RWPE1 (cell line): ENCODE measurements around the gene AARS2.

Experiments used
- CTCF ChIA-PET: fragments of 350-600 bp; sonication (Branson Sonifier 250); formaldehyde crosslinking; extraction: SDS; loops from one replicate; lab custom pipeline; 2021; lab: Yijun Ruan, JAX
- POLR2A ChIA-PET: fragments of 400-600 bp; formaldehyde crosslinking; extraction: SDS; loops from one replicate; lab custom pipeline; 2020; ENCODE audit warnings: antibody characterized with exemption; ENCODE audit not compliant: low non-redundant PET; lab: Yijun Ruan, JAX
- DNase-seq: peaks from one replicate; pipeline ENCODE4 v3.0.0; 2012; ENCODE audit warnings: low spot score
- H3K27ac ChIP-seq: fragments of 450-650 bp; 2 replicates; pipeline ENCODE4 v1.5.1; 2017
- TF ChIP-seq, protein P1 (sequence below): fragments of 450-650 bp; conservative IDR thresholded peaks from 2 replicates; pipeline ENCODE4 v1.5.1; 2017; ENCODE audit warnings: low read depth, mild to moderate bottlenecking

The AARS2 gene

DNA sequence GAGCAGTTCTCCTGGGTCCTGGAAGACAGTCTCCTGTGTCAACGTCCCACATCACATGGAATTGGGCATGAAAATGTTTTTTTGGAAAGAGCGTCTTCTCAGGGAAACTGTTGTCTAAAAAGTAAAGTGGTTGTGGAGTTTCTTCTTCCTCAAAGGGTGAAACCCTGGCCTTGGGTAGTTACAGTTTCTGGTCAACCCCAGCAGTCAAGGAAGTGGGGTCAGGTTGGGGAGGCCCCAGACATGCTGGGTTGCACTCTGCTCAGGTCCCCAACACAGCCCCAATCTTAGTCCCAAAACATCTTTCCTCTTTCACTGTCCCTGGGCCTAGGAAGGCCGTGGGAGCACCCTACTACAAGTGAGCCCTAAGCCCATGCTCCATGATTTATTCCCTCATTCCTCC is 46.8 kb downstream of the AARS2 start:
- TF ChIP-seq, protein P1, sequence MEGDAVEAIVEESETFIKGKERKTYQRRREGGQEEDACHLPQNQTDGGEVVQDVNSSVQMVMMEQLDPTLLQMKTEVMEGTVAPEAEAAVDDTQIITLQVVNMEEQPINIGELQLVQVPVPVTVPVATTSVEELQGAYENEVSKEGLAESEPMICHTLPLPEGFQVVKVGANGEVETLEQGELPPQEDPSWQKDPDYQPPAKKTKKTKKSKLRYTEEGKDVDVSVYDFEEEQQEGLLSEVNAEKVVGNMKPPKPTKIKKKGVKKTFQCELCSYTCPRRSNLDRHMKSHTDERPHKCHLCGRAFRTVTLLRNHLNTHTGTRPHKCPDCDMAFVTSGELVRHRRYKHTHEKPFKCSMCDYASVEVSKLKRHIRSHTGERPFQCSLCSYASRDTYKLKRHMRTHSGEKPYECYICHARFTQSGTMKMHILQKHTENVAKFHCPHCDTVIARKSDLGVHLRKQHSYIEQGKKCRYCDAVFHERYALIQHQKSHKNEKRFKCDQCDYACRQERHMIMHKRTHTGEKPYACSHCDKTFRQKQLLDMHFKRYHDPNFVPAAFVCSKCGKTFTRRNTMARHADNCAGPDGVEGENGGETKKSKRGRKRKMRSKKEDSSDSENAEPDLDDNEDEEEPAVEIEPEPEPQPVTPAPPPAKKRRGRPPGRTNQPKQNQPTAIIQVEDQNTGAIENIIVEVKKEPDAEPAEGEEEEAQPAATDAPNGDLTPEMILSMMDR, result no peak
- CTCF ChIA-PET, result interaction anchor here (1.3 to 3.8 kb wide), 2 partner anchors 9 to 72 kb away, joined by 4 to 48 read pairs; partner anchors contain the start of gene SLC35B2
- DNase-seq, result no peak
- no peak overlapping the region for H3K27ac ChIP-seq
- POLR2A ChIA-PET, result interaction anchor here (0.6 kb wide), 1 partner anchor 135 kb away, joined by 3 read pairs; no protein-coding TSS in a partner anchor

DNA sequence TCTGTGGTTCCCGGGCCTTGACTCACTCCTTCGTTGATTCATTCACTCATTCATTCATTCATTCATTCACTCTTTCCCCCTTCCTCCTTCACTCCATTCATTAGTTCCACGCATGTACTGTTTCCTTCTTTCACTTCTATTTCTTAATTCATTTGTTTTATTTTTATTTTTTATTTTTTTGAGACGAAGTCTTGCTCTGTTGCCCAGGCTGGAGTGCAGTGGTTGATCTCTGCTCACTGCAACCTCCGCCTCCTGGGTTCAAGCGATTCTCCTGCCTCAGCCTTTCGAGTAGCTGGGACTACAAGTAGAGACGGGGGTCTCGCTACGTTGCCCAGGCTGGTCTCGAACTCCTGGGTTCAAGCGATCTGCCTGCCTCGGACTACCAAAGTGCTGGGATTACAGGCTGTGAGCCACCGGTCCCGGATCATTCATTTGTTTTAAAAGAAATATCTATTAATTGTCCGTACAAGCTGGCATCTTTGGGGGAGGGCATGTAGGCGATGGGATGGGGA is 47.4 kb downstream of the AARS2 start:
- DNase-seq, result no peak
- peak overlapping the region; percentile 67 for H3K27ac ChIP-seq
- CTCF ChIA-PET, result interaction anchor here (1.3 to 3.8 kb wide), 2 partner anchors 9 to 73 kb away, joined by 4 to 48 read pairs; partner anchors contain the start of gene SLC35B2
- TF ChIP-seq, protein P1, result no peak
- POLR2A ChIA-PET, result no interaction called here

DNA sequence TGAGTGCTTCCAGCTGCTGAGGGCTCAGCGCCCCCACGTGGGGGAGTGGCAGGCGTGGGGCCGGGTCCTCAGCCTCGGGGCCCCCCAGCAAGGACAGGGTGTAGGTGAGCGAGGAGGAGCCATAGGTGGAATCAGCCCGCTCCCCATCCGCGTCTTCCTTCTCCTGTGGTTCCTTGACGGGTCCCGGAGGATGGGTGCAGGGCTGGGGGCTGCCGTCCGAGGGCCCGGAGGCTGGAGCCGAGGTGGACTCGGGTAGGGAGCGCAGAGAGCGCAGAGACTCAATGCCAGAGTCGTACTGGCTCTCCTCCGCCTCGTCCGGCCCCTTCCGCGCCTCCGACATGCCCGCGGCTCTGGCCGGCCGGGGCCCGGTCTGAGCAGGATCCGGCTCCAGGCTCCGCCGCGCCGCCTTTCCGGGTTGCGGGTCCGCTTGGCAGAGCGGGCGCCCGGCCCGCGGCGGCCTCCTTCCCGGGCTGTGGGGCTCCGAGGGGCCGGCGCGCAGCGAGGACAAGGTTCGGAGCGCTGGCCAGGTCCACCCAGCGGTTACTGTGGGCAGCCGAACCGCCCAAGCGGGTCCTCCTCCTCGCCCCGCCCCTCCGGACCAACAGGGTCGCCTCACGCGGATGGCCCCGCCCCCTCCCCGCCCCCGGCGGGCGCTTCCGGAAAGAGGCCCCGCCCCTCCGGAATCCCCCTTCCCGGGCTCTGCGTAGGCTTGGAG is 48.0 kb downstream of the AARS2 start, which contains the start of gene NFKBIE:
Gene NFKBIE, minus strand, starts transcription at position 545 of the 715 bp plus-strand sequence. Its CDS starts 205 bp downstream, at position 340.
- ChIA-PET POLR2A (no interaction called here), CTCF (interaction anchor here (0.6 to 3.8 kb wide), 3 partner anchors 24 to 74 kb away, joined by 3 to 48 read pairs (median 3); no protein-coding TSS in a partner anchor)
- DNase-seq, result peak; percentile 95
- TF ChIP-seq, protein P1, result peak; percentile 23
- peak within 1 kb of the TSS; percentile 67 for H3K27ac ChIP-seq

DNA sequence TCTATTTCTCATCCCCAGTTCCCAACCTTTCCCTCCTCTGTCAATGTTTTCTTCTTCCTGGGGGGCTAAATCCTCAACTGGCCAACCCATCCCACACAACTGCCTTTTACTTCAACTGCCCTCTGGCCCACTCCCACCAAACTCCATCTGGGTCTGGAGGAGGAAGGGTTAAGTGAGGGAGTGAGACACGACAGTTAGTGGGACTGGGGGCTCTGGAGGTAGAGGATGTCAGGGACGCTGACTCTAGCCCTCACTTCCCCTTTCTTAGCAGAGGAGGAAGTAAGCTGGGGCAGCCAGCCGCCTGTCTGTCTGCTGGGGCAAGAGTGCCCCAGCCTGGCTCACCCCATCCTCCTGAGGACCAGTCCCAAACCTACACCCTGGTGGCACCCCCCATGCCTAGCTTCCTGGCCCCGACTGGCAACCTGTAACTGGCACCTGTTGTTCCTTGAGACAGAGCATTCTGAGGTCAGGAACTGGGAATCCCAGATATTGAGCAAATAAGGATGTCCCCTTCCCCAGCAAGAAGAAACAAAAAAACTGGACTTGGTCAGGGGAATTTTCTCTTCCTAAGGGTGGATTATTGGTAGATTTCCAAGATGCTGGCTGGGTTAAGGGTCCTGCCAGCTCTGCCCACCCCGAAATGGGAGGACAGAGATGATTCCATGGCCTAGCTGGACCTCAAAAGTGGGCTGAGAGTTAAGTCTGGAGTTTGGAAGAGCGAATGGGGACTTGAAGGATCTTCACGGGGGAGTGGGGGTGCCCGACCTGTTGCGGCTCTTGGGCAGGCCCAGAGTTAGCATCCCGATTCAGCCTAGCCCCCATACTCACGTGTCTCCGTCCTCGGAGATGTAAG is 48.8 kb downstream of the AARS2 start:
- ChIA-PET POLR2A (no interaction called here), CTCF (interaction anchor here (0.6 to 1.8 kb wide), 5 partner anchors 11 to 310 kb away, joined by 3 to 4 read pairs (median 3); no protein-coding TSS in a partner anchor)
- TF ChIP-seq, protein P1, result no peak
- peak; percentile 21 for DNase-seq
- H3K27ac ChIP-seq, result peak overlapping the region; percentile 67

DNA sequence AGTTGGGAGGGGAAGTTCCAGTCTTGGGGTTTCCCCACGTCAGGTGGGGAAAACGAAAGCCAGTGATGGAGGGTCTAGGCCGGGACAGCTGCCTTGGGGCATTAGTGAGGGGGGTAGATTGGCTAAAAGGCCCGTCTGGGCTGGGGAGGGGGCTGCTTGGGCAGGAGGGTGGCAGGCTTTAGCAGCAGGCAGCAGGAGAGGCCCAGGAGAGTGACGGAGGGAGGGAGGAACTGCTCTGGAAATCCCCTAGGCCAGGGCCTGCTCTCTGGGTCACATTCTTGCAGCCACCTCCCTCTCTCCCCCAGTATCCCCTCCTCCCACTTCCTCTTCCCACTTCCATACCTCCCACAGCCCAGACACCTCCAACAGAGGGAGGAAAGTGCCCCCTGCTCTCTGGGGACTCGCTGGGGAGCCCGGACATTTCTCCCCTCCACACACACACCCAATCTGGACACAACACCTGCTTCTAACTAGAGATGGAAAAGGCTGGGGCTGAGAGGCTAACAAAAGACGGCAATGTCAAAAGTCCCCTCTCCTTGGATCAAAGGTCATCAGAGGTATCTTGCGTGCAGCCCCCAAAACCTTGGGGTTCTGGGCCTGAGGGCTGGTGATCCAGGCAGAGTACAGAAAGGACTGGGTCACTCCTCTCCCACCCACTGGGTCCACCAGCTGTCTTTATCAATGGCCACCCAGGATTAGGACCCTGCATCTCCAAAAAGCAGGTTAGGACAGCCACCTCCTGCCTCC is 49.6 kb downstream of the AARS2 start:
- H3K27ac ChIP-seq, result no peak overlapping the region
- no peak for DNase-seq
- ChIA-PET CTCF (interaction anchor here (1.0 to 1.8 kb wide), 2 partner anchors 12 to 40 kb away, joined by 3 read pairs; no protein-coding TSS in a partner anchor), POLR2A (no interaction called here)
- TF ChIP-seq, protein P1, result no peak
